Spleen (tissue), 7 donors: ENCODE results near the gene RELL1.

Experiments
- CTCF ChIP-seq, 11 experiments: fragments of 200-600 bp in 7 of 11; fragments of 450-650 bp in 4 of 11; sonication (generic) in 4 of 11; IDR thresholded peaks in 8 of 11; conservative IDR thresholded peaks in 3 of 11; 1 replicate in 7 of 11; 2 replicates in 4 of 11; pipeline versions ENCODE4 v1.4.0 to v1.8.0; 2016 to 2021; ENCODE audit warnings: antibody characterized with exemption in 11 of 11, inconsistent platforms in 4 of 11, mild to moderate bottlenecking in 1 of 11
- POLR2A ChIP-seq, 3 donors: fragments of 450-650 bp; IDR thresholded peaks; one replicate each; pipeline ENCODE4 v1.5.1; 2017; ENCODE audit warnings: antibody characterized with exemption in 3 of 3, mild to moderate bottlenecking in 1 of 3
- POLR2AphosphoS5 ChIP-seq, 3 donors: sonication (generic); formaldehyde crosslinking; IDR thresholded peaks; one replicate each; pipeline ENCODE4 v1.5.1; 2017; ENCODE audit warnings: antibody characterized with exemption in 3 of 3
- donor health status: DM: no; HTN: no; CAD: no; lungs with moderate emphysema.
- donor health status: DM: no; HTN: no; CAD: no.
- donor health status: DM: no; HTN: no; CAD: no.

DNA sequence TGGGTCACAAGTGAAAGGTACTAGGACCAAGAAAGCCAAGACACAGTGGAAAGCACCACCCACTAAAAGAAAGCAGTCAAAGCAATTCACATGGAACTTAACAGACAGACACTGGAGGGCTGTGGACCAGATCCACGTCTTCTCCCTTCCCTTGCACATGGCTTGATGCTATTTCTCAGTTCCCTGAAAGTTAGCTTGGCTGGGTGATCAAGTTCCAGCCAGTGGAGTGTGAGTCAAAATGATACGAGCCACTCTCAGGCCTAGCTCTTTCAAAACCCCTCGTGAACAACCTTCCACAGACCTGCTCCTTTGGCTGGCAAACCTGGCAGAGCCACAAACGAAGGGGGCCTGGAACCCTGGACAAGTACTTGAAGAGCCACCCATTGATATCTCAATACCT, 52.0 kb downstream of the RELL1 start:
- TF ChIP-seq CTCF (IDR thresholded peaks at IDR 0.05 in 8 of 11, conservative IDR thresholded peaks at IDR 0.05 in 3 of 11): no peak
- no peak for TF ChIP-seq POLR2A (IDR thresholded peaks at IDR 0.05)
- no peak for TF ChIP-seq POLR2AphosphoS5 (IDR thresholded peaks at IDR 0.05)
